HG03354 (cell line): Measurements from ENCODE around the gene PTPN21.
A peak's percentile ranks its signal among the peaks of the same experiment; 100 is the strongest.

Experiments used
- ATAC-seq: cut with Tn5 transposase; IDR thresholded peaks from one replicate; pipeline ENCODE4 v1.9.1; 2021; ENCODE audit warnings: mild to moderate bottlenecking; ENCODE audit not compliant: unreplicated experiment, poor library complexity, severe bottlenecking

PTPN21 gene

DNA sequence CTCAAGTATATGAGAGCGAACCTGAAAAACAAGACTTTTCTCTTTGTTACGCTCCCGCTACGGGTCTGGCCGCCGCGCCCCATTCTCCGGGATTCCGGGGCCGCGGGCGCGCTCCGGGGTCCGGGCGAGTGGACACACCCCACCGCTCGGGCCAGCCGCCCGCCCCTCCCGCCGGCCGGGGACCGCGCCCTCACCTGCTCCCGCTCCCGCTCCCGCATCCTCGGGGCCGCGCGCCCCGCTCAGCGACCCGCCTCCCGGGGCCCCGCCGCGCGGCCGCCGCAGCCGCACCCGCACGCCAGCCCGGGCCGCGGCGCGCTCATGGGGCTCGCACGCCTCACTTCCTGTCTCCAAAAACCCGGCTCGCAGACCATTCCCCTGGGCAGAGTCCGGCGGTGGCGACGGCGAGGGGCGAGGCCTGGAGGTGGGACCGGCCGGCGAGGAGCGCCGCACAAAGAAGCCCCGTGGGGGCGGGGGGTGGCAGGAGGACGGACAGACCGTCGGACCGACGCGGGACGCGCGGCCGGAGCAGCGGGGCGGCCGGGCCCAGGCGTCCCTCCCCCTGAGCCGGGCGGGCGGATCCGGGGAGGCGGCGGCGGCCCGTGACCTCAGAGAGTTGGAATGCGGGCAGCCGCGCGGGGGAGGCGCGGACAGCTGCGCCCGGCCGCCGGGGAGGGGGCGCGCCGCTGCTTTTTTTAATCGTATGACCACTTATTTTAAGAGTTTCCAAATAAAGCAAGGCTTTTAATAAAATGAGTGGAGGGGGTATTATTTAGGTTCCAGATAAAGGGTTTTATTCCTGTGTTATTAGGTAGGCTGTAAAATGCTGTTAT lies at the start of gene PTPN21:
PTPN21 (minus strand) TSS at position 551 of the 830 bp plus-strand sequence. CDS start 4,590 bp downstream, outside the sequence.
- ATAC-seq, result peak; percentile 55

GRCh38 chr14:88604212-88604611 lies 49.4 kb upstream of the PTPN21 start:
- no peak for ATAC-seq

DNA sequence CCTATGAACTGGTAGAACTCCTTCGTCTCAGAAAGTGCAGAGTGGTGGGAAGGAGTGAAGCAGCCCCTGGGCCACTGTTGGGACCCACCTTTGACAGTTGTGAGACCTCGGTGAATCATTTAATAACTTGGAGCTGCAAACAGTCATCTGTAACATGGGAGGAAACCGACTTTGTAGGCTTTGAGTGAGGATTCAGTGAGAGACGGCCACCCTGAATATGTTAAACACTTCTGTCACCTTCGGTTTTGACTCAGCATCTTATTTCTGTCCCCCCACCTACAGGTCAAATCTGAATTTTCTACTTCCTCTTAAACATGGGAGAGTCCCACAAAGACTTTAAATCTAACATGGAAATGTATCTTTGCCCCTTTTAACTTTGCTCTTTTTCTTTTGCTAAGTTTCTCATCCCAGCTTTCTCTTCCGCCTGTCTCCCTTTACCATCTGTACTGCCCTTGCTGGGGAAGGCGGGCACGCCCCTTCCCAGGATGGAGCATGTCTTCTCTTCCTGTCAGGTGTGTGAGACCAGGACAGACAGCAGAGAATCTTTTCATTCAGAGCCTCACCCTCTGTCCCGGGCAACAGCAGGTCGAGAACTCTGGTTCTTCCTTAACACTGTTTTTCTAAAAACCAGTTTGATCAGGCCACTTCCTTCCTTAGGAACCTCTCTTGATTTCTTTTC lies 45.1 kb upstream of the PTPN21 start:
- ATAC-seq, result peak; percentile 96

DNA sequence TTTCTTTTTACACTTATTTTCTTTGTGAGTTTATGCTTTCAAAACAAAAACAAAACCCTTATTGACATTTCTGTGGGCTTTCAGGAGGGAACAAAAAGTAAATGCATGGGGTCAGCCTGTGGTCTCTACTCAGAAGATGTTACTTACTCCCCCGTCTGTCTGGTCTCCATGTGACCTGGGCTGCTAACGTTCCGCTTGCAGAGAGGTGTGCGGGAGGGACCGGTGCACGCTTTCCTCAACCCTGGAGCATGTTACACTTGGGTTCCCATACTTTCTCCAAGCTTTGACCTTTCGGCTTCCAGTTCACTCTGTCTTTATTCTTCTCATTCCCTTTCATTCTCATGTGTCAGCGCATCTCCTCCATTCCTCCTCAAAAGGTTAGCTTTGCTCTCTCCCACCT lies 44.5 kb upstream of the PTPN21 start:
- ATAC-seq, result no peak

DNA sequence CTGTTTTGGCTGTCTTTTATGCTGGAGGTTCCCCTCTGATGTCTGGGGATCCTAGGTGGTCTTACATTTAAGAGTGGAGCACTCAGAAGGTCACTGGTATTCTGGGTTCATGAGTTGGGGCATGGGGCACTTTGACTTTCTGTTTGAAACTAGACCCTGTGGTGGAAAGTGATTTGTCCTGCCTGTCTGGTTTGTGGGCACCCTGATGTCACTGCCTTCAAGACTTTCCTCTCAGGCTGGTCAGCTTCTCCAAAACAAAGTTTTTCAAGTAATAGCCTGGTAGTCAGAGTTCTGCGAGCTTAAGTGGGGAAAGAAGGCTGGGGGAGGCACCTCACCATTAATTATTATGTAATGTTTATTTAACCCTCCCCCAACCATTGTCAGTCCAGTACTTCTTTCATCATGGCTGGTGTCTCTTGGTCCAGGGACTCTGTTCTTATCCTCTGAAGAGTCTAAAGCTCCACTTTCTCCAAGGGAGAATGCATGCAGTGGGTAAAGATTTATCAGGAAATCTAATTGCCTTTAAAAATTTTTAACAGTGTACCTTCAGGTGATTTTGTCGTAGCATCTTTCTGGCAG lies 43.4 kb upstream of the PTPN21 start:
- ATAC-seq, result no peak

- ATAC-seq, result no peak
These were observed 42.8 kb upstream of the PTPN21 start for GRCh38 chr14:88597601-88598000.

DNA sequence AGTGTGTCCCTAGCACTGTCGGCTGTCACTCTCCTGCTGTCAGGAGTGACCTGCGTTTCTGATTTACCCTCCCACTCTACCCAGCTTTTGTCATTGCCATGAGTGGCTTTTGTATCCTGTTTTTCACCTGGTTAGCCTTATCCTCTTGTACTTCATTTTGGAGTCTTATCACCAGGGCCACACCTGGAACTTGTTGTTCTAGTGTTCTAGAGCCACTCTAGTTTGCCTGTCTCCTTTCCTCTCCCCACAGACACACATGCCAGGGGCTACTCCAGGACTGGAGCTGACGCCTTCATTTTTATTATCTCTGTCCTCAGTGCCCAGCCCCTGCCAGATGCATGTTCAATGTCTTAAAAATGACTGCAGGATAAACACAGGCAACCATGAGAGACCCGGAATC lies 42.2 kb upstream of the PTPN21 start:
- no peak for ATAC-seq

GRCh38 chr14:88592031-88592430 lies 37.2 kb upstream of the PTPN21 start:
- ATAC-seq, result no peak

DNA sequence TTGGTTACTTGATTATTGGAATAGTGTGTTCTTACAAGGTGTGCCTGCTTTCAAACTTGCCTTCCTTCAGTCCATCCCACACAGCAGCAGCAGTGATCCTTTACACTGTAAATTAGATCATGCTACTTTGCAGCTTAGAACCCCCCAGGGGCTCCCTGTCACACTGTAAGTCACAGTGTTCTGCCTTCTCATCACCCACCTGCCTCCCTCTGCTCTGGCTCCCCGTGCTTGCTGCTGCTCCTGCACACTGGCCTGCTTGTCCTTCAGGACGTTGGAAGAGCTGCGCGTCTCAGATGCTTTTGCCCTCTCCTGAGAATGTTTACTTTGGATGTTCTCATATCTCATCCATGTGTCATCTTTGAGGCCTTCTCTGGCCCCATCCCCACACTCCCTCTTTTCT lies 35.4 kb upstream of the PTPN21 start:
- no peak for ATAC-seq

GRCh38 chr14:88588081-88588480 lies 33.3 kb upstream of the PTPN21 start:
- ATAC-seq, result no peak

- ATAC-seq, result no peak
These were observed 29.6 kb upstream of the PTPN21 start for GRCh38 chr14:88584451-88584850.

DNA sequence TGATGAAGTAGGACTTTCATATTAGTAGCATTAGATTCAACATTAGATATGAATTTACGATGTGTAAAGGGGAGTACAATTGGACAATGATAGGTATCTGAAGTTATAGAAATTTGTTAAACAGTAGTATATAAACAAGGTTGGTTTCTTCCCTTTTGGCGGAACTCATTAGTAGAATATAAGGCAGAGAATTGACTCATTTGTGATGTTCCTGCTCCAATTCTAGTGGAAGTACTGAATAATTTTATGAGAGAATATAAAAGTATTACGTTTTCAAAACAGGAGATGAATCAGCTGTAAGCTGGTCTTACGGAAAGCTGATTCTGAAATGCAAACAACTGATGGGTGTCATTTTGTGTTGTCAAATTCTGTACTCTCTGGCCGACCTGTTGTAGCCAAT lies 21.4 kb upstream of the PTPN21 start:
- no peak for ATAC-seq

DNA sequence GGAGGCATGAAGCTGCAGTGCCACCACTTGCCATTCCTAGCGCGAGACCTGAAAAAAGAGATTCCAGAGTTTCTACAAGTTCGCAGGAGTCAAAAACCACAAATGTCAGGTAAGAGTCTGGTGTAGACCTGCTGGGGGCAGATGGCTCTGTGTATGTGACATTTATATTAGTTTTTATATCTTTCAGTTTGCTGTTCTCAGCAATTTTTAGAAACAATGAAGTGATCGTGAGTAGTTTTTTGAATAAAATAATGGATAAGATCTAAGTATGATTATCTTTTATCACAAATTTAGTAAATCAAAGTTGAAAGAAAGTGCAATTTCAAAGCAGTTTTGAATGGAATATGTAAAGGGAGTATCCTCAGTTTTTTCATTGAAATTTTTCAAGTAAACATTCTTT lies 17.3 kb upstream of the PTPN21 start:
- no peak for ATAC-seq

DNA sequence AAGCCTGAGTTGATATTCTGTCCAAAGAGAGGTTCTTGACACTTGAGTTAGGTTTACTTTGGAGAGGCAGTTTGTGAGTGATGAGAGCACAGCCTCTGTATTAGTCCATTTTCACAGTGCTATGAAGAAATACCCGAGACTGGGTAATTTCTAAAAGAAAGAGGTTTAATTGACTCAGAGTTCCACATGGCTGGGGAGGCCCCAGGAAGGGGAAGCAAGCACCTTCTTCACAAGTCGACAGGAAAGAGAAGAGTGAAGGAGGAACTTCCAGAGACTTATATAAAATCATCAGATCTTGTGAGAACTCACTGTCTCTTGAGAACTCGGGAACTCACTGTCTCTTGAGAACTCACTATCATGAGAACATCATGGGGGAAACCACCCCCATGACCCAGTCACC lies 13.4 kb upstream of the PTPN21 start:
- ATAC-seq, result no peak

DNA sequence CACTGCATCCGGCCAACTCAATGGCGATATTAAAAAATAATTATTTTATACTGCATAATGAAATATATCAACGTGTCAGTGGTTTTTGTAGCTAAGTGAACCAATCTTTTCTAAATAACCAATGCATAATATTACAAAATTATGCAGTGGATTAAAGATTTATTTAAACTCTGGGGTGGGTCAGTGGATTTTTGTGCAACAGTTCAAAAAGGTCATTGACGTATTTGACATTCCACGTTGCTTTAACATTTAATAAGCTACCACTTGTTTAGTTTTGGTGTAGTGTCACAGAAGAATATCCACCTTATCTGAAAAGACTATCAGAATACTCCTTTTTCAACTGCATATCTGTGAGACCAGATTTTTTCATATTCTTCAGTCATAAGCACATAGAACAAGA lies 10.6 kb upstream of the PTPN21 start:
- ATAC-seq, result no peak

DNA sequence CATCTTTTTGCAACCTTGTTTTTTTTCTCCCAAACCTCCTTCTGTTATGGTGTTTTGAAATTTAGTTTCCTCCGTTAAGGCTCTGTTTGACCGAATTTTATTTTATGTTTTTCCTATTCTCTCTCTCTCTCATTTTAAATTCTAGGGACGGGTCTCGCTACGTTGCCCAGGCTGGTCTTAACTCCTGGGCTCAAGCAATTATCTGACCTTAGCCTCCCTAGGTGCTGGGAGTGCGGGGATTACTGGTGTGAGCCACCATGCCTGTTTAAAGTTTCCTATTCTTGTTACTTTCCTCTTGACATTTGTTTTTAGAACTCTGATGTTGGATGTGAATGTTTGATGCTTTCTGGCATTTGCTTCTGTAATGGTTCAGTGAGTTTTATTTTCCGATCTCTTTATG lies 9.0 kb upstream of the PTPN21 start:
- no peak for ATAC-seq

- ATAC-seq, result peak; percentile 95
These were observed 8.3 kb upstream of the PTPN21 start, which contains the start of gene ZC3H14 for GRCh38 chr14:88562831-88563686. TSS of gene ZC3H14 (plus strand) at chr14:88563037. CDS start at chr14:88563134, 97 bp downstream.

GRCh38 chr14:88562532-88562830 lies 7.7 kb upstream of the PTPN21 start:
- ATAC-seq, result no peak

GRCh38 chr14:88559852-88560251 lies 5.0 kb upstream of the PTPN21 start:
- ATAC-seq, result no peak

GRCh38 chr14:88556581-88556980 lies 1.8 kb upstream of the PTPN21 start:
- ATAC-seq, result no peak
